Esophagus mucosa (tissue), 1 donor: Measurements from ENCODE around the gene NAA40. TPM values are rescaled to one million over a fixed set of nuclear protein-coding genes. Genes with fewer than 3 reads are reported as not detected.
"Not testable (repeated sequence)": the region's sequence is repeated elsewhere in the genome, so short reads cannot be mapped to it uniquely, and the experiment has no call there.

Source experiments
- ATAC-seq: fragments of 200-7000 bp; cut with Tn5 transposase; one replicate; pipeline ENCODE4 v1.9.1; 2020
- total RNA-seq: library from RNA; stranded (reverse); gene quantifications from one replicate; pipeline ENCODE4 v1.2.4, GENCODE V29; 2023
- donor health status: DM: yes; HTN: yes; CAD: no.

Gene NAA40
- total RNA-seq, 1 donor from 2014 or later, result 10.8 TPM

DNA sequence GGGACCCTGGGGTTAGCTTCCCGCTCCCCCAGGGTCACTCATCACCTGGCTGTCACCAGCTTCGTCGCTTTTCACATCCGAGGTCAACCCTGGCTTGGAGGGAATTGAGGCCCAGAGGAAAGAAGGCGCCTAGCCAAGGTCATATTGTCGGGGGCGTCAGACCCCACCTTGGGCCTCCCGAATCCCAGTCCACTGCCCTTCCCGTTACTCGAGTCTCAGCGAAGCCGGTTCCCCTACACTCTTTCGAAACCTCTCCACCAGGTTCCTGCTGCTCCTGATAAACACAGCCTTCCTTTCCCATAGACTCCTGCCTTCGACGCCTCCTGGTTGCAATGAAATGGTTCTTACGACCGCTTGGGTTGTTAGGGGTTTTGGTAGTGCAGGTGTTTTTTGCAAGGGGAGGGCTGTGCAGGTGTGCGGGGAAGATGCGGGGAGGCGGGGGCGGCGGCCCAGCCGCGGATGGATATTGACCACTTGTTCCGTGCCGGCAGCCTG lies 642 bp downstream of the NAA40 start:
- ATAC-seq, result no peak

GRCh38 chr11:63940786-63941185 lies 2.0 kb downstream of the NAA40 start:
- no peak for ATAC-seq

GRCh38 chr11:63941901-63942300 lies 3.1 kb downstream of the NAA40 start:
- no peak for ATAC-seq

- no peak for ATAC-seq
Measured at GRCh38 chr11:63942803-63943202, 4.0 kb downstream of the NAA40 start.

- peak; percentile 31 for ATAC-seq
Measured at GRCh38 chr11:63944987-63945386, 6.2 kb downstream of the NAA40 start.

DNA sequence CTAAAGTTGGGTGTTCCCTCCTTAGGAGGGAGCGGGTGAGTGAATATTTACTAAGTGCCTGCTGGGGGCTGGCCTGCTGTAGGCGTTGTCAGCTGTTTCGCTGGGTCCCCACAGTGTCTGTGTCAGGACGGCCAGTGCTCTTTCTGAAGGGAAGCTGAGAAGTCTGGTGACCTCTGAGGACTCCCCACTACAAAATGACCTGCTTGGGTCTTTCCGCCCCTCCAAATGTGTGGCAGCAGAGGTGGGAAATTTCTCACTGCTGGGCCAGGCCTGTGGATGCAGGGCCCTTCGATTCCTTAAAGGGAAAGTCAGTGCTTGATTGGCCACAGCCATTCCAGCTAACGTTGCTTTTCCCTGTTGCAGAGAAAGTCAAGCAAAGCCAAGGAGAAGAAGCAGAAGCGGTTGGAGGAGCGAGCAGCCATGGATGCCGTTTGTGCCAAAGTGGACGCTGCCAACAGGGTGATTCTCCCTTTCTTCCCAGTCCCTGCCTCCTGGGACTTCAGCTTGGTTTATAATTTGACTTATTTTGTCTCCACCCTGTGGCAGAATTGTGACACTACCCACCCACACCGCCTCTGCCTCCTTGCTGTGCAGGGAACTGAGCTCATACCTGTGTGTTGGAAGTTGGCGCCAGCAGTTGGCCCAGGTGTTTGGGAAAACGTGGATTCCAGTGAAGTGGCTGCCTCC lies 6.8 kb downstream of the NAA40 start:
- peak; percentile 86 for ATAC-seq

GRCh38 chr11:63951779-63952536 lies 13.2 kb downstream of the NAA40 start:
- peak; percentile 70 for ATAC-seq

- peak; percentile 79 for ATAC-seq
Measured at GRCh38 chr11:63952570-63952969, 13.8 kb downstream of the NAA40 start.

GRCh38 chr11:63958008-63958407 lies 19.2 kb downstream of the NAA40 start:
- ATAC-seq, result no peak

GRCh38 chr11:63961608-63962412 lies 23.0 kb downstream of the NAA40 start:
- ATAC-seq, result peak; percentile 85

DNA sequence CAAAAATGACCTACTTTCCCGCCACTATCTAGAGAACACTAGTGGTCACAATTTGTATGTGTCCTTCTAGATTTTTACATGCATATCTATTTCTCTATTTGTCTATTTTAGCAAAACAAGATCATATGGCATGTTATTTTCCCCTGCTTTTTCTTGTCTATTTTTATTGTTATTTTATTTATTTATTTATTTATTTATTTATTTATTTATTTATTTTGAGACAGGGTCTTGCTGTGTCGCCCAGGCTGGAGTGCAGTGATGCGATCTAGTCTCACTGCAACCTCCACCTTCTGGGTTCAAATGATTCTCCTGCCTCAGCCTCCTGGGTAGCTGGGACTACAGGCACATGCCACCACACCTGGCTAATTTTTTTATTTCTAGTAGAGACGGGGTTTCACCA lies 25.1 kb downstream of the NAA40 start:
- not testable (repeated sequence) for ATAC-seq

DNA sequence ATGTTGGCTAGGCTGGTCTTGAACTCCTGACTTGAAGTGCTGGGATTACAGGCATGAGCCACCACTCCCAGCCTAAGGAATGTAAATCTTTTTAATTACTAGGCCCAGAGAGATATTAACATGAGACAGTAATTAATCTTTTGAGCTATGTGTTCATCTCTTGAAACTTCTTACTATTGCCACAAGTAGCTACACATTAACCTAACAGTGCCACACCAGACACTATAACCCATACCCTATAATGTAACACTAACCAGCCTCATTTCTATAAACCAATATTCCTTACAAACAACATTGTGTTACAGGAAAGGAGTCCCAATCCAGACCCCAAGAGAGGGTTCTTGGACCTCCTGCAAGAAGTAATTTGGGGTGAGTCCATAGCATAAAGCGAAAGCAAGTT lies 27.6 kb downstream of the NAA40 start:
- no peak for ATAC-seq

- no peak for ATAC-seq
Measured at GRCh38 chr11:63969461-63969860, 30.7 kb downstream of the NAA40 start.

DNA sequence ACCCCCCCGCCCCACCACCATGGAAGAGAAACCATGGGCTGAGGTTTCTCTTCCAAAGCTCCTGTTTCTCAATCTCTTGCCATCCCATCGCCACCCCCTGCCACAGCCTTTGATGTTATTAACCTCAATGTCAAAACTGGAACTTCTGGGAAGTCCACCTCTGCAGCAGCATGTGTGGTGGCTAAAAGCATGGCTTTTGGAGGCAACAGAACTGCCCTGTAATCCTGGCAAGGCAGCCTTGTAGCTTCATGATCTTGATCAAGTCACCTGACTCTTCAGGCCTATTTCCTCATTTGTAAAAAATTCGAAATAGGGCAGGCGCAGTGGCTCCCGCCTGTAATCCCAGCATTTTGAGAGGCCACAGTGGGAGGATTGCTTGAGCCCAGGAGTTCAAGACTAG lies 32.1 kb downstream of the NAA40 start:
- no peak for ATAC-seq

- not testable (repeated sequence) for ATAC-seq
Measured at GRCh38 chr11:63973912-63974258, 35.1 kb downstream of the NAA40 start.

- peak; percentile 96 for ATAC-seq
Measured at GRCh38 chr11:63974259-63975143, 35.7 kb downstream of the NAA40 start, which contains the start of gene COX8A. Gene COX8A (plus strand): TSS chr11:63974620. CDS start chr11:63974681, 61 bp downstream.

- ATAC-seq, result no peak
Measured at GRCh38 chr11:63978551-63979239, 39.9 kb downstream of the NAA40 start.

GRCh38 chr11:63979426-63979825 lies 40.6 kb downstream of the NAA40 start:
- no peak for ATAC-seq

DNA sequence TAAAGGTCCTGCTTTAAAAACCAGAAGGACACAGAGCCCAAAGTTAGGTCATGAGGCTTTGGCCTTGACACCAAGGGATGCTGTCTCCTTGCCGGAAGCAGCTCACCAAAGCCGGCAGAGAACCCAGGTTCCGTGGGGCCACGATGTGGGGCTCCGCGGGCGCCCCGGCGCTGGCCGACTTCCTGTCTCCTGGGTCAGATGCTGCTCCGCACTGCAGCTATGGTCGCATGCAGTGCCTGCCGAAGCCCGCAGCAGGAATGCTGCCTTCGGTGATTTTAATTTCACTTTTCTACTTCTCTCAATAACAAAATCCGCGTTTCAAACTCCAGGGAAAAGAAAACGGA lies 47.0 kb downstream of the NAA40 start:
- ATAC-seq, result peak; percentile 38

DNA sequence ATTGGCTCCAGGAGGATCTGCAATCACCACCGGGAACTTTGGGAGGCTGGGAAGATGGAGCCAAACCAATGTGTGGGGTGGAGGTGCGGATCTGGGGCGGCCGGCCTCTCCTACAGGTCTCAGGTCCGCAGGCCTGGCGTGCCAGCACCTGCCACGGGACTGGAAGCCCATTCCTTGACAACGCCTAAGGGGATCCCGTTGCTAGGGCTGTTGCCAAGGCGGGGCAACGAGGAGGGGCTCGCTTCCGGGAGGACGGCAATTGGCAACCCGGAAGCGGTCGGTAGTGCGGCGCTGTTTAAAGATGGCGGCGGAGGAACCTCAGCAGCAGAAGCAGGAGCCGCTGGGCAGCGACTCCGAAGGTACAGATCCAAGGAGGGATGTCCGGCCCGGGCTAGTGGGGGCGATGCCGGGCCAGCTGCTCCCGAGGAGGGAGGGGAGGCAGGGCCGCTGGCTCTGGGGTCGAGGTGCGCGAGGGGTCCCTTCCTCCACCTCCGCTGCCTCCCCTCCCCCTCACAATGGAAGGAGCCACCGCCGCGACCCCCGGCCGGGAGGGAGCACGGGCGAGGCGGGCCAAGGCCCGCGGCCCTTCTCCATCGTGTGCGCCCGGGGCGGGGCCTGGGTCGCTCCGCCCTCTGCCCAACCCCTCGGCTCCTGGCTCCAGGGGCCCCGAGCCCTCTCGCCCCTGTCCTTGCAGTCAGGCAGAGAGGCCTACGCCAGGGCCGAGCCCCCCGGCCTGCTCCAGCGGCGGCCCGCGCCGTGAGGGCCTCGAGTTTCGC lies 47.5 kb downstream of the NAA40 start, which contains the start of gene OTUB1:
TSS of gene OTUB1 (plus strand) at position 283 of the 776 bp plus-strand sequence. CDS start at position 302, 19 bp downstream.
- peak; percentile 93 for ATAC-seq
